WTC11 (cell line): Measurements from ENCODE around the gene INO80B. TPM values are rescaled to one million over a fixed set of nuclear protein-coding genes. Genes with fewer than 3 reads are reported as not detected.

Experiments used
- ATAC-seq: fragments of 200-7000 bp; cut with Tn5 transposase; 2 replicates; pipeline ENCODE4 v1.10.0; 2021; ENCODE audit warnings: mild to moderate bottlenecking, moderate library complexity
- CTCF ChIA-PET: fragments of 300-600 bp; sonication (Branson Sonifier 250); formaldehyde crosslinking; loops from one replicate; lab custom pipeline; 2021; ENCODE audit warnings: antibody characterized with exemption; lab: Charles Lee
- POLR2A ChIA-PET: fragments of 350-600 bp; sonication (Branson Sonifier 250); formaldehyde crosslinking; loops from one replicate; lab custom pipeline; 2021; ENCODE audit warnings: antibody characterized with exemption; lab: Charles Lee
- DNase-seq: peaks from one replicate; pipeline ENCODE4 v3.0.0; 2021; ENCODE audit warnings: low spot score
- H3K27ac Mint-ChIP-seq: 2 replicates; pipeline ENCODE4 v1.8.0; 2021; ENCODE audit warnings: mixed read lengths
- H3K27me3 Mint-ChIP-seq: 2 replicates; pipeline ENCODE4 v1.8.0; 2021; ENCODE audit warnings: low read depth, mild to moderate bottlenecking, moderate library complexity, mixed read lengths
- H3K36me3 Mint-ChIP-seq: 2 replicates; pipeline ENCODE4 v1.8.0; 2021; ENCODE audit warnings: mixed read lengths
- H3K4me1 Mint-ChIP-seq: 2 replicates; pipeline ENCODE4 v1.8.0; 2022; ENCODE audit warnings: mixed read lengths
- H3K4me3 Mint-ChIP-seq: 2 replicates; pipeline ENCODE4 v1.8.0; 2021; ENCODE audit warnings: mild to moderate bottlenecking, moderate library complexity, mixed read lengths
- H3K9me3 Mint-ChIP-seq: 2 replicates; pipeline ENCODE4 v1.8.0; 2021; ENCODE audit warnings: mixed read lengths
- ETV6 ChIP-seq: sonication (generic); formaldehyde crosslinking; IDR thresholded peaks from 2 replicates; pipeline ENCODE4 v1.8.1; 2022; ENCODE audit warnings: mild to moderate bottlenecking, missing genetic modification reagents
- GABPB1 ChIP-seq: sonication (generic); formaldehyde crosslinking; IDR thresholded peaks from 2 replicates; pipeline ENCODE4 v1.8.1; 2023; ENCODE audit warnings: mild to moderate bottlenecking, missing genetic modification reagents
- KAT7 ChIP-seq: sonication (generic); formaldehyde crosslinking; IDR thresholded peaks from 2 replicates; pipeline ENCODE4 v1.8.1; 2023; ENCODE audit warnings: missing genetic modification reagents, mild to moderate bottlenecking, borderline replicate concordance
- NFE2L1 ChIP-seq: sonication (generic); formaldehyde crosslinking; IDR thresholded peaks from 2 replicates; pipeline ENCODE4 v1.8.1; 2023; ENCODE audit warnings: missing genetic modification reagents
- RELA ChIP-seq: sonication (generic); formaldehyde crosslinking; IDR thresholded peaks from 2 replicates; pipeline ENCODE4 v1.8.1; 2022; ENCODE audit warnings: missing genetic modification reagents, mild to moderate bottlenecking, borderline replicate concordance
- SMAD3 ChIP-seq: sonication (generic); formaldehyde crosslinking; IDR thresholded peaks from 2 replicates; pipeline ENCODE4 v1.8.0; 2022; ENCODE audit warnings: missing genetic modification reagents, mild to moderate bottlenecking, borderline replicate concordance
- TEAD1 ChIP-seq: sonication (generic); formaldehyde crosslinking; IDR thresholded peaks from 2 replicates; pipeline ENCODE4 v1.8.0; 2022; ENCODE audit warnings: mild to moderate bottlenecking, missing genetic modification reagents
- ZNF232 ChIP-seq: sonication (generic); formaldehyde crosslinking; IDR thresholded peaks from 2 replicates; pipeline ENCODE4 v1.8.0; 2022; ENCODE audit warnings: mild to moderate bottlenecking, missing genetic modification reagents
- ZNF396 ChIP-seq: fragments of 250-450 bp; sonication (Bioruptor Pico); IDR thresholded peaks from 2 replicates; pipeline ENCODE4 v1.8.0; 2021; ENCODE audit warnings: mild to moderate bottlenecking, moderate library complexity, borderline replicate concordance
- total RNA-seq: library from RNA; stranded (reverse); gene quantifications from 3 replicates; pipeline ENCODE4 v1.2.3, GENCODE V29; 2021
- TF ChIP-seq, protein P1 (sequence below): sonication (generic); formaldehyde crosslinking; IDR thresholded peaks from 2 replicates; pipeline ENCODE4 v1.8.0; 2023; ENCODE audit warnings: missing genetic modification reagents
- TF ChIP-seq, protein P2 (sequence below): fragments of 200-600 bp; IDR thresholded peaks from 2 replicates; pipeline ENCODE4 v1.8.0; 2022; ENCODE audit warnings: antibody characterized with exemption
- TF ChIP-seq, protein P3 (sequence below): sonication (generic); formaldehyde crosslinking; IDR thresholded peaks from 2 replicates; pipeline ENCODE4 v1.8.0; 2023; ENCODE audit warnings: mild to moderate bottlenecking, missing genetic modification reagents
- TF ChIP-seq, protein P4 (sequence below): sonication (generic); formaldehyde crosslinking; IDR thresholded peaks from 2 replicates; pipeline ENCODE4 v1.8.0; 2022; ENCODE audit warnings: missing genetic modification reagents
- TF ChIP-seq, protein P5 (sequence below): sonication (generic); formaldehyde crosslinking; IDR thresholded peaks from 2 replicates; pipeline ENCODE4 v1.8.1; 2022; ENCODE audit warnings: low read depth, mild to moderate bottlenecking, moderate library complexity, missing genetic modification reagents, borderline replicate concordance
- TF ChIP-seq, protein P6 (sequence below): sonication (generic); formaldehyde crosslinking; IDR thresholded peaks from 2 replicates; pipeline ENCODE4 v1.8.1; 2023; ENCODE audit warnings: mild to moderate bottlenecking, missing genetic modification reagents
- TF ChIP-seq, protein P7 (sequence below): fragments of 250-450 bp; sonication (Bioruptor Pico); conservative IDR thresholded peaks from 2 replicates; pipeline ENCODE4 v1.9.0; 2021; ENCODE audit warnings: mild to moderate bottlenecking

INO80B gene
- total RNA-seq, 1 experiment from 2014 or later, result 20.2 TPM

DNA sequence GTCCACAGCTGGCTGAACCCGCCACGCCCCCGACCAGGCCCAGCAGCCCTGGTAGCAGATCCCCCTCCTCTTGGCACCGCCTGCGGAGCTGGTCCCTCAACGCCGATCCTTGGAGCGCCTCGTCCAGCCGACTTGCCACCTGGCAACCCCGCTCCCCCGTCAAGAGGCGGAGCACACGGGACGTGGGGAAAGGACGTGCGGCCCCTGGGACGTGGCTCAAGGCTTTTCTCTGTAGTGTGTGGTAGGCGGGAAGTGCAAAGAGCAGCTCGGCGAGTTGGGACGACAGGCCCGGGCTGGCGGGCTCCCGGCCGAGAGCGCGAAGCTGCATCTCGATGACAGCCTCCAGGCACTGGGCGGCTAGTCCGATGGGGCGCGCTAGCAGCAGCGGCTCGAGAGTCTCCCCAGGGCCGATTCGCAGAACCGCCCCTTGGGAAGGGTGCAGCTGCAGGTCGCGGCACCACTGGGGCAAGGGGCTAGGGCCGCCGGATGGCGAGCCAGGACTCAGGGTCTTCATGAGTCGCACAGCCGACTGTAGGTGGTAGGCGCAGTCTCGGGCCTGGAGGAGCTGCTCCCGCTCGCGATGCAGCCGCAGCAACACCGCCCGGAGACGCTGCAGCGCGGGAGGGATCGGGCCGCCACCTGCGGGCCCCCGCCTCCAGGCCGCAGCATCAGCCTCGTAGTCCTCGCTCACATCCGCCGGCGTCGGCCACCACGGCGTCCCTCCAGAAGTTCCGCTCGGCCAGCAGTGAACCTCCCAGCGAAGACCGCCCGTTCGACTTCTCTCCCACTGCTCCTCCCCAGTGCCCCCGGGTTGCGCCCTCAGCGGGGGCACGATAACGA, 27.3 kb downstream of the INO80B start (continued):
- TF ChIP-seq, protein P1, sequence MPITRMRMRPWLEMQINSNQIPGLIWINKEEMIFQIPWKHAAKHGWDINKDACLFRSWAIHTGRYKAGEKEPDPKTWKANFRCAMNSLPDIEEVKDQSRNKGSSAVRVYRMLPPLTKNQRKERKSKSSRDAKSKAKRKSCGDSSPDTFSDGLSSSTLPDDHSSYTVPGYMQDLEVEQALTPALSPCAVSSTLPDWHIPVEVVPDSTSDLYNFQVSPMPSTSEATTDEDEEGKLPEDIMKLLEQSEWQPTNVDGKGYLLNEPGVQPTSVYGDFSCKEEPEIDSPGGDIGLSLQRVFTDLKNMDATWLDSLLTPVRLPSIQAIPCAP (CRISPR knock-in tag), result 0 out of 2 replicates have a peak, but pooled peaks have one; percentile 21
- TF ChIP-seq, protein P2, sequence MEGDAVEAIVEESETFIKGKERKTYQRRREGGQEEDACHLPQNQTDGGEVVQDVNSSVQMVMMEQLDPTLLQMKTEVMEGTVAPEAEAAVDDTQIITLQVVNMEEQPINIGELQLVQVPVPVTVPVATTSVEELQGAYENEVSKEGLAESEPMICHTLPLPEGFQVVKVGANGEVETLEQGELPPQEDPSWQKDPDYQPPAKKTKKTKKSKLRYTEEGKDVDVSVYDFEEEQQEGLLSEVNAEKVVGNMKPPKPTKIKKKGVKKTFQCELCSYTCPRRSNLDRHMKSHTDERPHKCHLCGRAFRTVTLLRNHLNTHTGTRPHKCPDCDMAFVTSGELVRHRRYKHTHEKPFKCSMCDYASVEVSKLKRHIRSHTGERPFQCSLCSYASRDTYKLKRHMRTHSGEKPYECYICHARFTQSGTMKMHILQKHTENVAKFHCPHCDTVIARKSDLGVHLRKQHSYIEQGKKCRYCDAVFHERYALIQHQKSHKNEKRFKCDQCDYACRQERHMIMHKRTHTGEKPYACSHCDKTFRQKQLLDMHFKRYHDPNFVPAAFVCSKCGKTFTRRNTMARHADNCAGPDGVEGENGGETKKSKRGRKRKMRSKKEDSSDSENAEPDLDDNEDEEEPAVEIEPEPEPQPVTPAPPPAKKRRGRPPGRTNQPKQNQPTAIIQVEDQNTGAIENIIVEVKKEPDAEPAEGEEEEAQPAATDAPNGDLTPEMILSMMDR, result no peak
- TF ChIP-seq, protein P3, sequence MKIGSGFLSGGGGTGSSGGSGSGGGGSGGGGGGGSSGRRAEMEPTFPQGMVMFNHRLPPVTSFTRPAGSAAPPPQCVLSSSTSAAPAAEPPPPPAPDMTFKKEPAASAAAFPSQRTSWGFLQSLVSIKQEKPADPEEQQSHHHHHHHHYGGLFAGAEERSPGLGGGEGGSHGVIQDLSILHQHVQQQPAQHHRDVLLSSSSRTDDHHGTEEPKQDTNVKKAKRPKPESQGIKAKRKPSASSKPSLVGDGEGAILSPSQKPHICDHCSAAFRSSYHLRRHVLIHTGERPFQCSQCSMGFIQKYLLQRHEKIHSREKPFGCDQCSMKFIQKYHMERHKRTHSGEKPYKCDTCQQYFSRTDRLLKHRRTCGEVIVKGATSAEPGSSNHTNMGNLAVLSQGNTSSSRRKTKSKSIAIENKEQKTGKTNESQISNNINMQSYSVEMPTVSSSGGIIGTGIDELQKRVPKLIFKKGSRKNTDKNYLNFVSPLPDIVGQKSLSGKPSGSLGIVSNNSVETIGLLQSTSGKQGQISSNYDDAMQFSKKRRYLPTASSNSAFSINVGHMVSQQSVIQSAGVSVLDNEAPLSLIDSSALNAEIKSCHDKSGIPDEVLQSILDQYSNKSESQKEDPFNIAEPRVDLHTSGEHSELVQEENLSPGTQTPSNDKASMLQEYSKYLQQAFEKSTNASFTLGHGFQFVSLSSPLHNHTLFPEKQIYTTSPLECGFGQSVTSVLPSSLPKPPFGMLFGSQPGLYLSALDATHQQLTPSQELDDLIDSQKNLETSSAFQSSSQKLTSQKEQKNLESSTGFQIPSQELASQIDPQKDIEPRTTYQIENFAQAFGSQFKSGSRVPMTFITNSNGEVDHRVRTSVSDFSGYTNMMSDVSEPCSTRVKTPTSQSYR (CRISPR knock-in tag), result no peak
- TF ChIP-seq RELA (CRISPR knock-in tag) (peak; percentile 81; the same call in 1 of the 2 replicates), NFE2L1 (no peak)

DNA sequence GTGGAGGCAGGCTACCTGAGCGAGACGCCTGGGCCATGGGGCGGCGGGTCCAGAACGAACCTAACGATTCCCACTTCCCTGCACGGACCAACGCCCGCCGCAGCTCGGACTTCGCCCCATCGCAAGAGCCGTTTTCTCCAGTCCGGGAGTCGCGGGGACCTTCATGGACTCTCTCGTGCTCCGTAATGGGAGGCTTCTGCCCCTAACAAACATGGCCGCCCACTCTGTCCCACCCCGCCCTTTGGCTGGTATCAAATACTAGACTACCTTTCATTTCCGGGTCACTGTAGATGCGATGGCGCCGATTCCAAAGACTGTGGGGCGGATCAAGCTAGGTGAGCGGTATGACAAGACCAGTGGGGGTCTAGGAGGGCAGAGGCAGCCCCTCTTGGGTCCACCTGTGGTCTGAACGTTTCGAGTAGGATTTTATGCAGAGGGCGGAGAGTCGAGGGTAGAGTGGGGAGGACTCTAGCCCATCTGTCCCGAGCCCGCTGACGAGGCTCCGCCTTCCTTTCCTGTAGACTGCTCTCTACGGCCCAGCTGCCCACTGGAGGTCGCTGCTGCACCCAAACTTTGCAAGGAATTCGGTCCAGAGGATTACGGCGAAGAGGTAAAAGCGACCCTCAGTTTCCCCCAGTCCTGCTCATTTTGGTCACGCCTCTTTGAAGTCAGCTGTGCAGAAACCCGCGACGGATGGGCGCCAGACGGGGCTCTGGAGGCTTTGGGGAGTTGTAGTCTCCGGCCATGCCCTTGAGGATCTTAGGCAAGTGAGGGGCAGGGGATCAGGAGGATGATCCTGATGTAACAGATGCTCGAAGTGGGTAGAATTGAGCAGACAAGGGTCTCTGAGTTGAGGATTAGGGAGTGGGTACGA, 28.2 kb downstream of the INO80B start, which contains the start of the genes CCDC142 and TTC31:
Gene CCDC142 (minus strand): TSS at position 198 of the 874 bp plus-strand sequence. CDS start 161 bp downstream, at position 37.
Gene TTC31 (plus strand): TSS at position 281 of the 874 bp plus-strand sequence. CDS start 15 bp downstream, at position 296.
- DNase-seq (peak; percentile 96), ATAC-seq (peak; percentile 91)
- peak within 1 kb of the TSS; percentile 100 for H3K27ac Mint-ChIP-seq
- no peaks in the 10 kb centered on the region for H3K27me3 Mint-ChIP-seq
- ChIA-PET POLR2A (interaction anchor here (0.6 to 2.2 kb wide), 9 partner anchors 11 to 162 kb away, joined by 3 to 13 read pairs (median 4); partner anchors contain the start of genes C2orf81, DQX1, LBX2 and MRPL53), CTCF (interaction anchor here (0.8 to 4.6 kb wide), 26 partner anchors 10 to 192 kb away, joined by 3 to 43 read pairs (median 6); partner anchors contain the start of genes AUP1, DQX1, HTRA2 and INO80B)
- H3K36me3 Mint-ChIP-seq, result peaks cover 22% of the 10 kb centered on the region
- H3K9me3 Mint-ChIP-seq, result no peaks in the 10 kb centered on the region
- peak within 1 kb of the TSS; percentile 100 for H3K4me3 Mint-ChIP-seq
- H3K4me1 Mint-ChIP-seq, result peaks cover 10% of the 10 kb centered on the region
- TF ChIP-seq ZNF232 (CRISPR knock-in tag) (peak; percentile 14; the same call in 1 of the 2 replicates), ZNF396 (CRISPR knock-in tag) (no peak), GABPB1 (CRISPR knock-in tag) (peak; percentile 79), ETV6 (peak; percentile 84), KAT7 (CRISPR knock-in tag) (0 out of 2 replicates have a peak, but pooled peaks have one; percentile 62), SMAD3 (CRISPR knock-in tag) (peak; percentile 13; the same call in 1 of the 2 replicates), TEAD1 (CRISPR knock-in tag) (0 out of 2 replicates have a peak, but pooled peaks have one; percentile 14)
- TF ChIP-seq, protein P4, sequence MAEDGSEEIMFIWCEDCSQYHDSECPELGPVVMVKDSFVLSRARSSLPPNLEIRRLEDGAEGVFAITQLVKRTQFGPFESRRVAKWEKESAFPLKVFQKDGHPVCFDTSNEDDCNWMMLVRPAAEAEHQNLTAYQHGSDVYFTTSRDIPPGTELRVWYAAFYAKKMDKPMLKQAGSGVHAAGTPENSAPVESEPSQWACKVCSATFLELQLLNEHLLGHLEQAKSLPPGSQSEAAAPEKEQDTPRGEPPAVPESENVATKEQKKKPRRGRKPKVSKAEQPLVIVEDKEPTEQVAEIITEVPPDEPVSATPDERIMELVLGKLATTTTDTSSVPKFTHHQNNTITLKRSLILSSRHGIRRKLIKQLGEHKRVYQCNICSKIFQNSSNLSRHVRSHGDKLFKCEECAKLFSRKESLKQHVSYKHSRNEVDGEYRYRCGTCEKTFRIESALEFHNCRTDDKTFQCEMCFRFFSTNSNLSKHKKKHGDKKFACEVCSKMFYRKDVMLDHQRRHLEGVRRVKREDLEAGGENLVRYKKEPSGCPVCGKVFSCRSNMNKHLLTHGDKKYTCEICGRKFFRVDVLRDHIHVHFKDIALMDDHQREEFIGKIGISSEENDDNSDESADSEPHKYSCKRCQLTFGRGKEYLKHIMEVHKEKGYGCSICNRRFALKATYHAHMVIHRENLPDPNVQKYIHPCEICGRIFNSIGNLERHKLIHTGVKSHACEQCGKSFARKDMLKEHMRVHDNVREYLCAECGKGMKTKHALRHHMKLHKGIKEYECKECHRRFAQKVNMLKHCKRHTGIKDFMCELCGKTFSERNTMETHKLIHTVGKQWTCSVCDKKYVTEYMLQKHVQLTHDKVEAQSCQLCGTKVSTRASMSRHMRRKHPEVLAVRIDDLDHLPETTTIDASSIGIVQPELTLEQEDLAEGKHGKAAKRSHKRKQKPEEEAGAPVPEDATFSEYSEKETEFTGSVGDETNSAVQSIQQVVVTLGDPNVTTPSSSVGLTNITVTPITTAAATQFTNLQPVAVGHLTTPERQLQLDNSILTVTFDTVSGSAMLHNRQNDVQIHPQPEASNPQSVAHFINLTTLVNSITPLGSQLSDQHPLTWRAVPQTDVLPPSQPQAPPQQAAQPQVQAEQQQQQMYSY (CRISPR knock-in tag), result peak; percentile 56; the same call in 1 of the 2 replicates
- TF ChIP-seq, protein P5, sequence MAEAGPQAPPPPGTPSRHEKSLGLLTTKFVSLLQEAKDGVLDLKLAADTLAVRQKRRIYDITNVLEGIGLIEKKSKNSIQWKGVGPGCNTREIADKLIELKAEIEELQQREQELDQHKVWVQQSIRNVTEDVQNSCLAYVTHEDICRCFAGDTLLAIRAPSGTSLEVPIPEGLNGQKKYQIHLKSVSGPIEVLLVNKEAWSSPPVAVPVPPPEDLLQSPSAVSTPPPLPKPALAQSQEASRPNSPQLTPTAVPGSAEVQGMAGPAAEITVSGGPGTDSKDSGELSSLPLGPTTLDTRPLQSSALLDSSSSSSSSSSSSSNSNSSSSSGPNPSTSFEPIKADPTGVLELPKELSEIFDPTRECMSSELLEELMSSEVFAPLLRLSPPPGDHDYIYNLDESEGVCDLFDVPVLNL, result no peak; the same call in 1 of the 2 replicates
- TF ChIP-seq, protein P6, sequence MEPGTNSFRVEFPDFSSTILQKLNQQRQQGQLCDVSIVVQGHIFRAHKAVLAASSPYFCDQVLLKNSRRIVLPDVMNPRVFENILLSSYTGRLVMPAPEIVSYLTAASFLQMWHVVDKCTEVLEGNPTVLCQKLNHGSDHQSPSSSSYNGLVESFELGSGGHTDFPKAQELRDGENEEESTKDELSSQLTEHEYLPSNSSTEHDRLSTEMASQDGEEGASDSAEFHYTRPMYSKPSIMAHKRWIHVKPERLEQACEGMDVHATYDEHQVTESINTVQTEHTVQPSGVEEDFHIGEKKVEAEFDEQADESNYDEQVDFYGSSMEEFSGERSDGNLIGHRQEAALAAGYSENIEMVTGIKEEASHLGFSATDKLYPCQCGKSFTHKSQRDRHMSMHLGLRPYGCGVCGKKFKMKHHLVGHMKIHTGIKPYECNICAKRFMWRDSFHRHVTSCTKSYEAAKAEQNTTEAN (CRISPR knock-in tag), result peak; percentile 61; the same call in 1 of the 2 replicates
- TF ChIP-seq, protein P7, sequence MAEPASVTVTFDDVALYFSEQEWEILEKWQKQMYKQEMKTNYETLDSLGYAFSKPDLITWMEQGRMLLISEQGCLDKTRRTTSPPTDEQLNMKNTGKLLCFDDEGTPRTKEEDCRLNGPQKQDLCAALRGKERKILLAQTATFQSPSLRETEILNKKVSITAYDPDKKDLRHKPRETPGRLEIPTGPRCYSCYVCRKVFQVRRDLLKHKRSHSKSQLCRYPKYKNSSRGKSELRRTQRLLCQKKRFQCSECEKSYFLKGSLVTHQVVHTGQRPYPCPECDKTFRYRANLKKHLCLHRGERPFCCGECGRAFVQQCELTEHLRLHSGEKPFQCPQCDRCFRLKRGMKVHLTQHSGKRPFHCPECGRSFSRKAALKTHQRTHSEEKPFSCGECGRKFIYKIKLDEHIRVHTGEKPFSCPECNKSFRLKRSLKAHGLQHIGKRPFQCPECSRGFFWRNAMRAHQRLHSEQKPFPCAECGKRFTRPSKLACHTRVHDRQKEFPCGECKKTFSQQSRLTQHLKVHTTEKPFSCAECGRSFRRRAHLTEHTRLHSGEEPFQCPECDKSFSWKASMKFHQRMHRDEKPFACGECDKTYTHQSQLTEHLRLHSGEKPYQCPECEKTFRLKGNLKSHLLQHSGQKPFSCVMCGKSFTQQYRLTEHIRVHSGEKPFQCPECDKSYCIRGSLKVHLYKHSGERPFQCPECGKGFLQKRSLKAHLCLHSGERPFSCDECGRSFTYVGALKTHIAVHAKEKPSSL (CRISPR knock-in tag), result no peak
